ENCODE data around the gene ODAD4.

DNA sequence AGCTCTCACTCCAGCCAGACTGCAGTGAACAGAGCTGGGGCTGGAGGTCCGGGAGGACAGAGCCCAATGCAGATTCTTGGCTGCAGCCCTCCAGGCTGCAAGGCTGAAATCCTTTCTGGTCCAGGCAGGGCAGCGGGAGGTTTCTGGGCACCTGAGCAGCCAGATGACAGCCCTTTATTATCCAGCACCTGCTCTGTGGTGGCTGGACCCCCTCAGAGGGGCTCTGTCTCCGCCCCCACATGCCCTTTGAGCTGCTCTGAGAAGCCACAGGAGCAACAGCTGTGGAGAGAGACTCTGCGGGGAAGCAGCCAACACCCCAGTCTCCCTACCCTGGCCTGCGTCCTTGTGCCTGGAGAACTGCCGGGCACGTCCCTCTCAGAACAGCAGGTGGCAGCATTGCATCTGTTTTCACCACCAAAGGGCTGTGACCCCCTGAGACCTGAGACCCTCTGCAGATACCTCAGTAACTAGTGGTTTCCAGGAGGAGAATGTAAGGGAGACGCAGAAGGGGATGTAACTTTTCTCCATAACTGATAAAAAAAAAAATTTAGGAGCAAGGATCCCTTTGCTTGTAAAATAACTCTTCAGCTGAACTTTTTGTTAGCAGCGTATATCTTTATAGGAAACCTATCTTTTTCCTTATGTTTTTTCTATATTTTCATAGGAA lies 32.5 kb downstream of the ODAD4 start:
- TF ChIP-seq RAD21 (IDR thresholded peaks at IDR 0.05; ENCODE audit: low read depth): peak; percentile 90
- TF ChIP-seq TAF1 (IDR thresholded peaks at IDR 0.05; ENCODE audit: low read depth): no peak
- no peak for TF ChIP-seq EP300 (IDR thresholded peaks at IDR 0.05; ENCODE audit: borderline replicate concordance)
- TF ChIP-seq NFIC (IDR thresholded peaks at IDR 0.05): no peak
- TF ChIP-seq, protein P1, sequence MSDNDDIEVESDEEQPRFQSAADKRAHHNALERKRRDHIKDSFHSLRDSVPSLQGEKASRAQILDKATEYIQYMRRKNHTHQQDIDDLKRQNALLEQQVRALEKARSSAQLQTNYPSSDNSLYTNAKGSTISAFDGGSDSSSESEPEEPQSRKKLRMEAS (IDR thresholded peaks at IDR 0.05): no peak
- no peak for TF ChIP-seq EGR1 (IDR thresholded peaks at IDR 0.05)
- TF ChIP-seq CEBPB (IDR thresholded peaks at IDR 0.05): no peak
- TF ChIP-seq, protein P2, sequence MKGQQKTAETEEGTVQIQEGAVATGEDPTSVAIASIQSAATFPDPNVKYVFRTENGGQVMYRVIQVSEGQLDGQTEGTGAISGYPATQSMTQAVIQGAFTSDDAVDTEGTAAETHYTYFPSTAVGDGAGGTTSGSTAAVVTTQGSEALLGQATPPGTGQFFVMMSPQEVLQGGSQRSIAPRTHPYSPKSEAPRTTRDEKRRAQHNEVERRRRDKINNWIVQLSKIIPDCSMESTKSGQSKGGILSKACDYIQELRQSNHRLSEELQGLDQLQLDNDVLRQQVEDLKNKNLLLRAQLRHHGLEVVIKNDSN (IDR thresholded peaks at IDR 0.05): no peak
